GM18517 (cell line): Measurements from ENCODE around the gene C16orf78.

Source experiments
- ATAC-seq: cut with Tn5 transposase; IDR thresholded peaks from one replicate; pipeline ENCODE4 v1.9.1; 2021; ENCODE audit warnings: mild to moderate bottlenecking, moderate library complexity; ENCODE audit not compliant: unreplicated experiment

C16orf78 gene

GRCh38 chr16:49382916-49383315, 9.3 kb downstream of the C16orf78 start:
- ATAC-seq = no peak

DNA sequence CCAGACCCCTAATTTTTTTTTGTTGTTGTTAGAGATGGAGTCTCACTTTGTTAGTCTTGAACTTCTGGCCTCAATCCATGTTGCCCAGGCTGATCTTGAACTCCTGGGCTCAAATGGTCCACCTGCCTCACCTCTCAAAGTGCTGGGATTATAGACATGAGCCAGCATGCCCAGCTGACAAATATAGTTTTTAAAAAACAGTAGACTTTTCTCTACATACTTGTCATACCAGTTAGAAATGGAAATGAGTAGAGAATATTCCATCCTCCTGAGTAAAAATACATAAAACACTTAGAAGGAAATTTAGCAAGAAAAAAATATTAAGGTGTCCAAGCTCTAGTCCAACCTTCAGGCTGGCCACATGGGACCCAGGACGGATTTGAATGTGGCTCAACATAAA, 21.4 kb downstream of the C16orf78 start:
- no peak for ATAC-seq

GRCh38 chr16:49396206-49396720, 22.7 kb downstream of the C16orf78 start:
- no peak for ATAC-seq

- ATAC-seq = no peak
Observed at GRCh38 chr16:49398761-49399160, 25.2 kb downstream of the C16orf78 start.

DNA sequence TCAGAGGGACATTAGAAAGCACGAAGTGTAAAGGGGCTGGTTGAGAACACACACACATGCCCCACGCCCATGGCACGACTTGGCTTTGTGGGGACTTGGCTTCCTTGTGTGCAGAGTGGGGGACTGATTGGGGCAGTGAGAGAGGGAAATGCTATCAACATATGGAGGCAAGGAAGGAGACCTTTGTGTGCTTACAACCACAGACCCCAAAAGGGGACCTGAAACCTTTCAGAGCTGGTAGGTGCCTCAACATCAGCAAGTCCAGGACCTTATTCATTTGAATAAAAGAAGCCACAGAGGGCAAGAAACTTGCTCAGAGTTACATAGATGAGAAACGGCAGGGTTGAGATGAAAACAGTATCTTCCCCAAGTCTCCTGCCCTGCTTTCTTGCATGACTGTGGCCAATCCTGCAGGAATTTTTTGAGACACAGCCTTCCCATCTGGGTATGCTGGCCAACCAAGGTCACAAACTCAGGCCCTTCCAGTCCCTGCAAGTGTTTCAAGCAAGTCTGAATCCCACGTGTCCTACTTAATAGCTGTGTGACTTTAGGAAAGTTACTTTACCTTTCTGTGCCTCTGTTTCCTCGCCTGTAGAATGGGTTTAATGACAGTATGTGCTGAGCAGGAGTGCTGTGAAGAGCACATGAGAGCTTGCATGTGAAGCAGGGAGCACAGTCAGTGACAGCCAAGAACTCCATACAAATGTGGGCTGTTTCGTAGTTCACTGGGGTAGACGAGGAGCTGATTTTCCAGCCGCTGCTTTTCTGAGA, 26.2 kb downstream of the C16orf78 start:
- ATAC-seq = peak; percentile 99

DNA sequence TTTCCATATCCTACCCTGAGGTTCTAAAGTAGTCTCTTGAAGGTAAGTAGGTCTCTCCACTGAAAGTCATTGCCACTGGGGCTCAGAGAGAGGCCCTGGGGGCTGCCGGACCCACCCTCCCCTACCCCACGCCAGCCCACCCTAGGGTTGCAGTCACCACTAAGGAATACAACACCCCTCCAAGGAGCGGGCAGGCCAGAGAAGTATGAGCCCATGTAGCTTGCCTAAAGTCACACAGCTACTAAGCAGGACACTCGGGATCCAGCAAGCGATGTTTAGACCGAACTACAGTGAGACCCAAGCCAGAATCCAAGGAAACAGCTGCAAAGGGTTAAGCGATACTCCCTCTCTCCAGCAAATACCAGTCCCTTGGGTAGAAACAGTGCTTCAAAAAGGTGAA, 27.0 kb downstream of the C16orf78 start:
- no peak for ATAC-seq

- no peak for ATAC-seq
Observed at GRCh38 chr16:49405123-49405522, 31.5 kb downstream of the C16orf78 start.

GRCh38 chr16:49405530-49405929, 31.9 kb downstream of the C16orf78 start:
- no peak for ATAC-seq

GRCh38 chr16:49407873-49408550, 34.4 kb downstream of the C16orf78 start:
- peak; percentile 91 for ATAC-seq

GRCh38 chr16:49409121-49409520, 35.5 kb downstream of the C16orf78 start:
- ATAC-seq = no peak

GRCh38 chr16:49410226-49410625, 36.6 kb downstream of the C16orf78 start:
- no peak for ATAC-seq

GRCh38 chr16:49411121-49411970, 37.7 kb downstream of the C16orf78 start:
- ATAC-seq = no peak

- ATAC-seq = no peak
Observed at GRCh38 chr16:49414671-49415070, 41.1 kb downstream of the C16orf78 start.

- no peak for ATAC-seq
Observed at GRCh38 chr16:49415083-49415482, 41.5 kb downstream of the C16orf78 start.

GRCh38 chr16:49416001-49416675, 42.5 kb downstream of the C16orf78 start:
- ATAC-seq = no peak

- no peak for ATAC-seq
Observed at GRCh38 chr16:49417354-49417753, 43.8 kb downstream of the C16orf78 start.

GRCh38 chr16:49419006-49419405, 45.4 kb downstream of the C16orf78 start:
- no peak for ATAC-seq

- no peak for ATAC-seq
Observed at GRCh38 chr16:49419862-49420261, 46.3 kb downstream of the C16orf78 start.

GRCh38 chr16:49422896-49423295, 49.3 kb downstream of the C16orf78 start:
- ATAC-seq = no peak

GRCh38 chr16:49424961-49425360, 51.4 kb downstream of the C16orf78 start:
- no peak for ATAC-seq

- ATAC-seq = no peak
Observed at GRCh38 chr16:49427771-49428170, 54.2 kb downstream of the C16orf78 start.
